ENCODE data around the gene MEIOSIN. TPM values are rescaled to one million over a fixed set of nuclear protein-coding genes. Genes with fewer than 3 reads are reported as not detected.

Gene MEIOSIN
- total RNA-seq, 1 donor from 2014 or later = not detected

DNA sequence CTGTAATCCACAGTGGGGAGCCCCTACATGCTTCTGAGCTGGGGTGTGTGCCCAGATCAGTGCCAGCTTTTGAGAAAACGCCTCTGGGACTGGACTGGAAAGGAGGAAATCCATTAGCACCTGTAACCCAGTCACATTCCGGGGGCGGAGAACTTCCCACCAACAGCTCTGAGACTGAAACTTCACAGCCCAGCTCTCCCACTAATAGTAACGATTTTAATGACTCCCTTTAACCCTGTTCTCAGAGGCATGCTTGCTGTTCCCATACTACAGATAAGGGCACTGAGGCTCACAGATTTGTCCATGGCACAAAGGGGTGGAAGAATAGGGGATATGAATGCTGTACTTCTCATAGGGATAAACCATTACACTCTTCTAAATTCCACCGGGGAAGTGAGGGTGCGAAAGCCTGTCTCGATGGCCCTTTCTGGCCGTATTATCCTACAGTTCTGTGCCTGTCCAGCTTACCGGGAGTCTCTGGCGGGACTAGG, 3.4 kb upstream of the MEIOSIN start:
- DNase-seq (ENCODE audit: low read depth) = no peak
- TF ChIP-seq CTCF (conservative IDR thresholded peaks at IDR 0.05; ENCODE audit: low read depth, low read length) = no peak
- H3K4me3 ChIP-seq (ENCODE audit: low read depth, low read length) = peak overlapping the region; percentile 95

DNA sequence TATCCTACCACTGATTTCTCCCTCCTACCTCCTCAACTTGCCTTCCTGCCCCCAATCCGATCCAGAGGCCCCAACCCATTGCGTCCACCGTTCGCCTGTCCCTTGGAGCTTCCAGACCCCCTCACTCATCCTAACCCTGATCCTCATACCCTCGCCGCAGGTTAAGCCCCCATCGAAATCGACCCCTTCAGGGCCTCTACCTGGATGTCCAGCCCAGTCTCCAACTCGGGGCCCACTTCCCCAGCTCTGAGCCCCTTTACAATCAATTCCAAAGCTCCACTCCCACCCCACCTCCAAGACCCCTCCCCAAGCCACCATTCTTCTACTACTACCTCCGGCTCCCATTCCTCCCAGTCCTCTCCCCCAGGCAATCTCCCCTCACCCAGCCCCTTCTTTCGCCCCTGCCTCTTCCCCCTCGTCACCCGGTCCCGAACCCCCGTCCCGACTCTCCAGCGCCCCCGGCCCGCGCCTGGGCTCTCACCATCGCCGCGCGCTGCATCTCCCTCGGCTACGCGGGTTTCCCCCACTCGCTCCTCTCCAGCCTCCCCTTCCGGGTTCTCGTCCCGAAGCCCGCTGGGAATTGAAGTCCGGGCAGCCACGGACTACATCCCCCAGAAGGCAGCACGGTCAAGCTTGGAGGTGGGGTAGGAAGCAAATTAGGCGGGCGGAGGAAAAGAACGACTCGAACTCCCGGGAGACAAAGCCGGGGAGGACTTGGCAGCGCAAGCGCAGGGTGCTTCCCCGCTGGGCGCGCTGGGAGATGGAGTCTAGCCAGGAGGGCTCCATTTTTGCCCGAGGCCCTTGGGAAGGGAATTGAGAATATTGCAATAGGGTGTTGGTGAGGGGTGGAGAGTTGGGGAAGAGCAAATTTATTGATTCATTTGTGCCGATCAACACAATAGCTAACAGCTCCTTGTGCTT, 2.6 kb upstream of the MEIOSIN start, which contains the start of gene FBXO46:
TSS of gene FBXO46 (minus strand) at position 529 of the 921 bp plus-strand sequence. CDS start 17,401 bp downstream, outside the sequence.
- TF ChIP-seq CTCF (conservative IDR thresholded peaks at IDR 0.05; ENCODE audit: low read depth, low read length) = peak; percentile 31

DNA sequence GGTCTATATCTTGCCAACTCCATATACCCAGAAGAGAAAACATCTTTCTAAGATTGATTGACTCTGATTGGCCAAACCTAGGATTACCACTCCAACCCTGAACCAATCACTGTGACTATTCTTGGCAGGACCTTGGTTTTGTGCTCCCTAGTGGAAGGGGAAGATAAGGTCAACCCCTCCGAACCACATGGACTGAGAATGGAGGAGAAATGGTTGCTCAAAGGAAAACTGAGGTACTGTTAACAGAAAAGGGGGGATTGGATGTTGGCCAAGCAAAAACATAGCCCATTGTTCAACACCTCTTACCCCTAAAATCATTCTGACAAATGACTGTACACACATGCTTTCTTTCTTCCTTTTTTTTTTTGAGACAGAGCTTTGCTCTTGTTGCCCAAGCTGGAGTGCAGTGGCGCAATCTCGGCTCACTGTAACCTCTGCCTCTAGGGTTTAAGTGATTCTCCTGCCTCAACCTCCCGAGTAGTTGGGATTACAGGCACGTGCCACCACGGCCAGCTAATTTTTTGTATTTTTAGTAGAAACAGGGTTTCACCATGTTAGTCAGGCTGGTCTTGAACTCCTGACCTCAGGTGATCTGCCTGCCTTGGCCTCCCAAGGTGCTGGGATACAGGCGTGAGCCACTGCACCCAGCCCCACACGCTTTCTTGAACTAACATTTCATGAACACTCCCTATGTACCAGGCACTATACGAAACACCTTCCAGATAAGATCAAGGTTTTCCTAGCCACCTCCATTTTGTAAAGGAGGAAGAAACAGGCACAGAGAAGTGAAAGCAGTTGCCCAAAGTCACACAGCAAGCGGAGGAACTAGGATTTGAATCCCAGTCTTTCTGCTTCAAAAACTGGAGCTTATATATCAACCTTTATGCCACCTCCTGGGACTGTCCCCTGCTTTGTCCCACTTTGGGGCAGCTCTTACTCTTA, 6.5 kb downstream of the MEIOSIN start:
- H3K4me3 ChIP-seq (ENCODE audit: low read depth, low read length) = no peak overlapping the region
- TF ChIP-seq CTCF (conservative IDR thresholded peaks at IDR 0.05; ENCODE audit: low read depth, low read length) = no peak
- DNase-seq (ENCODE audit: low read depth) = no peak

More for the DNA sequence above, 2.6 kb upstream of the MEIOSIN start, which contains the start of gene FBXO46:
- peak; percentile 88 for DNase-seq (ENCODE audit: low read depth)
- peak within 1 kb of the TSS; percentile 95 for H3K4me3 ChIP-seq (ENCODE audit: low read depth, low read length)

DNA sequence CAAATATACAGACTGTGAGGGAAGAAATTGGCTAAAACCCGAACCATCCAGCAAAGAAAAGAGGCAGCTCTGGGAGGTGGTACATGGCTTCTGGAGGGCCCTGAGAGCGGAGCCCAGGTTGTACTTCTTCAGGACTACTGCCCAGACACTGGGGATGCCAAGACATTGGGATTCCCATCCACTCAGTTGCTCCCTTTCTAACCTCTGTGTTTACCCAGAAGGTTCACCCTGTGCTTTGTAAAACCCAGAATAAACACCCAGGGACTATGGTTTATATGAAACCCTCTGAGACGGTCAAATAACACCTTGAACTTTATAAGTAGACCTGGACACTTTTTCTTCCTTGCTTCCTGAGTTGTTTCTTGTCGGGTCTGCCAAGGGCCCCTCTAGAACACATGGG, 9.7 kb downstream of the MEIOSIN start:
- no peak for TF ChIP-seq CTCF (conservative IDR thresholded peaks at IDR 0.05; ENCODE audit: low read depth, low read length)
- no peak for DNase-seq (ENCODE audit: low read depth)
- H3K4me3 ChIP-seq (ENCODE audit: low read depth, low read length) = no peak overlapping the region

GRCh38 chr19:45745606-45746005, 12.4 kb downstream of the MEIOSIN start:
- no peak for TF ChIP-seq CTCF (conservative IDR thresholded peaks at IDR 0.05; ENCODE audit: low read depth, low read length)
- no peak overlapping the region for H3K4me3 ChIP-seq (ENCODE audit: low read depth, low read length)
- no peak for DNase-seq (ENCODE audit: low read depth)

GRCh38 chr19:45746866-45747265, 13.6 kb downstream of the MEIOSIN start:
- no peak for DNase-seq (ENCODE audit: low read depth)

More at GRCh38 chr19:45746866-45747265, 13.6 kb downstream of the MEIOSIN start:
- H3K4me3 ChIP-seq (ENCODE audit: low read depth, low read length) = no peak overlapping the region
- TF ChIP-seq CTCF (conservative IDR thresholded peaks at IDR 0.05; ENCODE audit: low read depth, low read length) = no peak

Measured in epithelial cell of proximal tubule (primary cell).